HS-27A (cell line): ENCODE results near the gene JMJD1C.
"Not testable (repeated sequence)": the region's sequence is repeated elsewhere in the genome, so short reads cannot be mapped to it uniquely, and the experiment has no call there.

ENCODE experiments used
- DNase-seq: peaks from one replicate; pipeline ENCODE4 v3.0.0-alpha.2; 2012; ENCODE audit warnings: low read depth, missing footprints

Gene JMJD1C

DNA sequence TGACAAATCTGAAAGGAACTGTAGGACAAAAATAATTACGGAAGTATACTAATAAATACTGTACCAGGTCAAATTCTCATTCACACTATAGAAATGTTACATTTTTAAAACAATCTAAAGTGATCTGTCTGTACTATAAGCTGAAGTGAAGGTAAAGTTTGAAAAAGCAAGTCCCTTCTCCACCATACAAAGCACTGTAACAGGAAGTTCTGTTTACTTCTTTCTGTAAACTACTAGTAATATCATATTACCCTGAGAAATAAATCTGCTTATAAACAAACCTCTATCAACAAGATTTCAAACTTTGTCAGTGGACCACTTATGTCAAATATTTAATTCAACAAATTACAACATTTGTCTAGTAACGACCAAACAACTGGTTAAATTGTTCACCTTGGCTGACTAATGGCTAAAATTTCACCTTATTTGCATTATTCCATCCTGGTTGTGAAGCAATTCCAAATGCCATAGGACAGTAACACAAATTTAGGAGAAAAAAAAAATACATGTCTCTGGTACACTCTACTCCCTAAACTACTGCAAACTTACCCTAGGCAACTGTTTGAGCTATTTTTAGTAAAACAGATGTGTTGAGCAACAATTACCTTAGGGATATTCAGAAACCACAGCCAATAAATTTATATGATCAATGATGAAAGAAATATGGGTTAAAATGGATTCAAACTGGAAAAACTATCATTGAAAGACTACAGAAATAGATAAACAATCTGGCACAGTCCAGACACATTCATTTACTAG is 206.7 kb downstream of the JMJD1C start:
- no peak for DNase-seq

DNA sequence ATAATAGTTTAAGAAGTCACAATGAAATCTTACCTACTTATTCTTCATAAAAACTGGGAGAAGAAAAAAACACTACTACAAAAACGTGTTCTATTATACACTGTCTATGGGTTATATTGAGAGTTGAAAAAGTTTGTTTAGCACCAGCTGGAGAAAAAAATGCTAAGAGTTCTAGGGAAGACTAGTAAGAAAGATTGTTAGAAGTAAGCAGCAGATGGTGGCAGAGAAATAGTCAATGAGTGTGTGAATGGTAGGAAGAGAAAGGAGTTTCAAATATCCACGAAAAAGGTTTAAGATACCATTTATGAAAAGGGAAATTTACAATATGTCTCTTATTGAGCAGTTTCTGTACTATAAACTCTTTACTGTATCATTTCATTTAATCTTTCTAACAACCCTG is 208.0 kb downstream of the JMJD1C start:
- no peak for DNase-seq

DNA sequence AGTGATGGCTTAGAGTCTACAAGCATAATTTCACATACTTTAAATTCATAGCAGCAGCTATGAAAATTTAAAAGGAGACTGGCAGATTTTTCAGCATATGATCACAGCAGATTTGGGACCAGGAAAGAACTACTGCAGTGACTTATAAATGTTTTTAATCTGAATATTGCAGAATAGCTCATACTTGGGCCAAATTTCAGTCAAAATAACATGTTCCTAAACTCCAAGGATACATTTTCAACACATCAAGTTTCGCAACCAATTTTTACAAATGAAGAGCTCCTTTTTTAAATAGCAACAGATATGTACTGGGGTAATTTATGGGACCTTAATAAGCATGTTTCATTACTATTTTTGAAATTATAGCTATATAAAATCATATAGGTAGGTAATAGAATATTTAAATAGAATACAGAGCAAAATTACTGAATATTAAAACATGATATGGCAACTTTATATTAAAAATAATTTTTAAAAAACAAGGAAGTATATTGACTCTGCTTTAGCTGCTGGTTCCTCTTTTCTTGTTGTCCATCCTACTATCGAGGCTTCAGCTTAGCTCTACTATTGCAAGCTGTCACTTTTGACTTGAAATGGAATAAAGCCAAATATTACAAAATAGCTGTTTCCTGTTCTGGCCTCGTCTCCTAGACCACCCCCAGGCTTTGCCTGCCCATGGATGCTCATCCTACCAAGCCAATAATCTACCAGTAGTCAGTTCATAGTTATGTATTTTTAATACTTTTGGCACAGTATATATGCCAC is 209.6 kb downstream of the JMJD1C start:
- no peak for DNase-seq

DNA sequence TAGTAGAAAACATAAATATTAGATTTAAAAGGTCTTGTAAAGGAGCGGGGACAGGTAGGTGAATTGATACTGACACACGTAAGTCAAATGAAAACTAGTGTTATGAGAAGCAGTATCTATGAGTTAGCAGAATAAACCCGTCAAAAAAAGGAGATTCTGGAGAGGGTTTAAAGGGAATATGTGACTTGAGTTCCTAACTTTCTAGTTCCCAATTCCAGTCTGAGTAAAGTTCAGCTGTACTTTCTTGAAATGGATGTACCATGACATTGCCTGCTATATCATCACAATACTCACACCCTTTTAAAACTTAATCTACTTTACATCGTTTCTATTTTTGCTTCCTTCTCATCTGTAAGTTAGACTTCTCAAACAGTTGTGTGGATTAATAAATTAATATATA is 210.5 kb downstream of the JMJD1C start:
- no peak for DNase-seq

DNA sequence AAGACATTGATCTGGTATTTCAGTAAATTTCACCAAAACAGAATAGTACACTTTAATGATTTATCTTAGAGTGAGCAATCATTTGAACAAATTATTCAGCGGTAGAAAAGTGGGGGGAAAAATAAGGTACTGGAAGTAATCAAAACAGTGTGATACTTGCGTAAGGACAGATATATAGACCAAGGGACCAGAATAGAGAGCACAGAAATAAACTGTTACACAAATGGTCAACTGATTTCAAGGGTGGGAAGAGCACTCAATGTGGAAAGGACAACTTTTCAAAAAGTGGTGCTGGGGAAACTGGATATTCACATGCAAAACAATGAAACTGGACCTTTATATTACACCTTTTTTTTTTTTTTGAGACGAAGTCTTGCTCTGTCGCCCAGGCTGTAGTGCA is 212.7 kb downstream of the JMJD1C start:
- no peak for DNase-seq

DNA sequence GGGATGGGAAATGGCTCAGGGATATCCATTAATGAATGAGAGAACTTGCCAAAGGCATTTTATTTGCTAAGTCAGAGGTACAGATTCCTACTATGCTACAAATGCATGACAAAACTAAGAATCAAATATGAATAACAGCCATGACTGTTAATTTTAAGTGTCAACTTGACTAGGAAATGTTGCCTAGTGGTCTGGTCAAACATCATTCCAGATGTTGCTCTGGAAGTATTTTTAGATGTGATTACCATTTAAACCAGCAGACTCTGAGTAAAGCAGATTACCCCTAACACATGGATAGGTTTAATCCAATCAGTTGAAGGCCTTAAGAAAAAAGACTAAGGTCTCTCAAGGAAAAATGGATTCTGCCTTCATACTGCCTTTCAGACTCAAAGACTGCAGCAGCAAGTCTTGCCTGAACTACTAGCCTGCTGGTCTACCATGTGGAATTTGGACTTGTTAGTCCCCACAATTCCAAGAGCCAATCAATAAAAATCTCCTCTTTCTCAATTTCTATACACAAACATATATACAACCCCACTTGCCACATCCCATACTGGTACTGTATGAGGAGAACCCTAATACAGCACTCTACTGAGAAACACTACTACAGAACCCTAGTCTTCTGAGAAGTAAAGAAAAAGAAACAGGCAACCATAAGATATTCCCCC is 213.5 kb downstream of the JMJD1C start:
- DNase-seq, result no peak

DNA sequence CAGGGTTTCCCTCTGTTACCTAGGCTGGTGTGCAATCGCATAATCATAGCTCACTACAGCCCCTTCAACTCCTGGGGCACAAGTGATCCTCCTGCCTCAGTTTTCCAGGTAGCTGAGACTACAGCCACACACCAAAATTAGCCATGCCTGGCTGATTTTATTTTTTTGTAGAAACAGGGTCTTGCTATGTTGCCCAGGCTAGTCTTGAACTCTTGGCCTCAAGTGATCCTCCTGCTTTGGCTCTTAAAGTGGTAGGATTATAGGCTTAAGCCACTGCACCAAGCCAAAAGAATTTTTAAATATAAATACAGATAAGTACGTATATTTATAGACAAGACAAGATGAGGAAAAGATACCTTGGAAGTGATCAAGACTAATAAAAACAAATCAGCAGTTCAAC is 215.7 kb downstream of the JMJD1C start:
- no peak for DNase-seq

DNA sequence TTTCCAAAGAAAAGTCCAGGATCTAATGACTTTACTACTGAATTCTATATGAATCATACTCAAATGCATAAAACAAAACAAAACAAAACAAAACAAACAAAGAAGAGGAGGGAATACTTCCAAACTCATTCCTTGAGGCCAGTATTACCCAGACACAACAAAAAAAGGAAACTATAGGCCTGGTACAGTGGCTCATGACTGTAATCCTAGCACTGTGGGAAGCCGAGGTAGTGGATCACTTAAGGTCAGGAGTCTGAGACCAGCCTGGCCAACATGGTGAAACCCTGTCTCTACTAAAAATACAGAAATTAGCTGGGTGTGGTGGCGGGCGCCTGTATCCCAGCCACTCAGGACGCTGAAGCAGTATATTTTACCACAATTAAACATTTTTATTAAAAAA is 218.0 kb downstream of the JMJD1C start:
- no peak for DNase-seq

DNA sequence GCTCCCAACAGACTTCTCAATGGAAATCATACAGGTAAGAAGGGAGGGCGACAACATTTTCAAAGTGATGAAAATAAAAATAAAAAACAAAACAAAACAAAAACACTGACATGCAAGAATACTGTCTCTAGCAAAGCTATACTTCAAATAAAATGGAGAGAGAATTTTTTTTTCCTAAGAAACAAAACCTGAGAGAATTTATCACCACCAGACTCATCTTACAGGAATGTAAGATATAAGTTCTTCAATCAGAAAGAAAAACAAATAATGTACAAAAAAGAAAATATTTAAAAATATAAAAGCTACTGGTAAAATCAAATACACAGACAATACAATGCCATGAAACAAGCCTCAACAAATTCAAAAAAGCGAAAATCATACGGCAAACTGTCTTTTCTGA is 219.4 kb downstream of the JMJD1C start:
- DNase-seq, result no peak

DNA sequence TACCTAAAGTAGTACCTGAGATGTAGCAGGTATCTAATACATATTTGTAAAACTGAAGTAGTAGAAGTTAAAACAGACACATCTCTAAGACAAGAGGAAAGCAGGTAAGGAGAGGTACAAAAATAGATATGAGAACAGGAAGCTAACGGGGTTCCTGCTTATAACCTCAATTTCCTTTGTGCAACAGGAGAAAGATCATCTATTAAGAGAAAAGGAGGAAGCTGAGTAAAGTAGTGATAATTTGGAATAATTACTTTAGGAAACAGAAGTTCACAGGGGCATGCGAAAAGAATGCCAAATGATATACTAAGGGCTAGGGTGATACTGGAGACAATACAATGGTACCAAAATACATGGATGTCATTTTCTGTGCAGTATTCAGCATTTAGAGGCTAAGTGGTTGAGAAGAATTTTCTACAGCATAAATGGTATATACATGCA is 223.9 kb downstream of the JMJD1C start:
- no peak for DNase-seq

DNA sequence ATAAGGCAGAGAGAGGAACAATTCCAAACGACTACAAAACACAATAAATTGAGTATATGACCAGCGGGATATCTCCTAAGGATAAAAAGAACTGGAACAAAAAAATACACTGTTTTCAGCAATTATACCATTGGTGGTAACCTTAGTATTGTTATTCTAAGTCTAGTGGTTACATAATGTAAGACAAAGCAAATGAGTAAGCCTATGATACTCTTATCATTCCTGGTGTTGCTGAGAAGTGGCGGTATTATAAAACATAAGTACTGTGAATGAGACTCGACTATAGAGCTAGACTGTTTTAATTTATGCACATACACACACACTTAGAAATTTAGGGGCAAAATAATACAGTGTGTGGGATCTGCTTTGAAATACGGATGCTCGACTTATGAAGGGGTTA is 225.0 kb downstream of the JMJD1C start:
- DNase-seq, result no peak

DNA sequence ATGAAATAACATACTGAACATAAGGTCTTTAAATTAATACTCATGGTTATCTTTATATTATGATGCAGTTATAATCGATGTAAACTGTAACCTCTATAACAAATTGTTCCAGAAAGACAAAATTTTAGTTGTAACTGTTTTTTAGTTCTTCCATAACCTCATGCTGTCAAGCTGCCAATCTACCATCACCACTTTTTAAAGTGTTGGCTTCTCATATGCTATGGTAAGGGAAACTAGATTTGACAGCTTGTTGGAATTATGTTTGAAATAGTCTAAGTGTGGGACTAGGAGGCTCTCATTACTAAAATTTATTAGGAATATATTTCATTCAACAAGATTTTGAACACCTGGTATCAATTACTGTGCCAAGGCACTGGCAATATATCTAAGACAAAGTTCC is 227.3 kb downstream of the JMJD1C start:
- no peak for DNase-seq

DNA sequence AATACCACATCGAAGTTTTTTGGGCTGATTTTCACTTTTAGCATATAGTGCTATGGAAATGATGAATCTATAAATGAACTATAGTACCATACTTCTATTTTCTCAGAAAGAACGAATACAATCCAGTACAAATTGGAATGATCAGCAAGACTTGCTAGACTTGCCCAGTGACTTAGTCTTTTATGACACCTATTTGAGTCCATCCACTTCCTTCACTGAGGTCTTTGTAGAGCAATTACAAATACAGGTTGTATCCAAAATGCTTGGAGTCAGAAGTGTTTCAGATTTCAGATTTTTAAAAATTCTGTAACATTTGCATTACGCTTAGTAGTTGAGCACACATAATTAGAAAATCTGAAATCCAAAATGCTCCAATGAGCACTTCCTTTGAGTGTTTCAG is 228.4 kb downstream of the JMJD1C start:
- DNase-seq, result no peak

DNA sequence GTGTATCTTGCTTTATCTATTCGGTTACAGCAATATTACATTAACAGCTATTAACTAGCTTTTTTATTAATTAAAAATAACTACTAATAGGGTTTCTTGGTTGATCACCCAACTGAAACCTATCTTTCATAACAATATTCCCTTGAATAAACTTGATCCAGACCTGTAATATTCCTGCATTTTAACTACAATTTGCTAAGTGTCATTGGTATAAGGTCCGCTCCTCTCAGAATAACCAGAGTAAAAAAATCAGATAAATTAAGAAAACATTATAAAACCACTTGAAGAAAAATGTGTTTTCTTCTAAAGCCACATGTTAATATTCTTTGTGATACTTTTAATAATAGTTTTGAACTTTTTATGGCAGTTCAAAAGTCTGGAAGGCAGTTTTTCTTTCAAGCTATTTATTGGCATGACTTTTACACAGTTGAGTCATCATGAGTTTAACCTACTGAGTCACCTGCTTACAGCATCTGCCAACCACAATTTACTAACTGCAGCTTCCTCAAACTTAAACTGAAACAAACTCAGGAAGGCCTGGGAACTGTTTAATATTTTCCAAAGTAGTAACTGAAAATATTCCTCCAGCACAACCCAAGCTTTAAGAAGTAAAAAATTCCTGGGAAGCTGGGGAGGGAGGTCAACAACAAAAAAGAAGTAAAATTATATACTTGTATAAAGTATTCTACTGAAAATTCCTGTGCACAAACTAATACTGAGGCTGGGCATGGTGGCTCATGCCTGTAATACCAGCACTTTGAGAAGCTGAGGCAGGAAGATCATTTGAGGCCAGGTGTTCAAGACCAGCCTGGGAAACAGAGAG is 229.5 kb downstream of the JMJD1C start:
- peak; percentile 36 for DNase-seq

DNA sequence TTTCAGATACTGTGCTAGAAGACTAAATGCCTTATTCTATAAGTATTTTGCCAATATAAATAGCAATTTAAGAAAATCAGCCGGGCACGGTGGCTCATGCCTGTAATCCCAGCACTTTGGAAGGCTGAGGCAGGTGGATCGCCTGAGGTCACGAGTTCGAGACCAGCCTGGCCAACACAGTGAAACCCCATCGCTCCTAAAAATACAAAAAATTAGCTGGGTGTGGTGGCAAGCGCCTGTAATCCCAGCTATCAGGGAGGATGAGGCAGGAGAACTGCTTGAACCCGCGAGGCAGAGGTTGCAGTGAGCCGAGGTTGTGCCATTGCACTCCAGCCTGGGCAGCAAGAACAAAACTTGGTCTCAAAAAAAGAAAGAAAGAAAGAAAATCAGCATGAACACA is 230.6 kb downstream of the JMJD1C start:
- not testable (repeated sequence) for DNase-seq

DNA sequence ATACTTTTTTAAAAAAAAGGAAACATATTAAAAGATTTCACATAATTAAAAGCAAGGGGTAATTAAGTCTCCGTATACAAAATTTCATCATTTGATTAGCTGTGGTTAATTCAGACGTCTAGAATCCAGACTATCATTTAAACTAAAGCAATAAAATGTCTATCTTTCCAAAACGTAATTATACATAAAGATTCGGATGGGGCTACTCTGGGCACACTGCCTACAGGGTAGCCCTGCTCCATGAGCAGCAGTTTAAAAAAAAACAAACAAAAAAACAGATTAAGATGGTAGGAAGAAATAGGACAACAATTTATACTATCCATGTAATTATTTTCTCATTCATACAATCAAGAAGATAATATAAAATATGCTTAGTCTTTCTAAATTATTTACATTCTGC is 236.6 kb downstream of the JMJD1C start:
- no peak for DNase-seq

DNA sequence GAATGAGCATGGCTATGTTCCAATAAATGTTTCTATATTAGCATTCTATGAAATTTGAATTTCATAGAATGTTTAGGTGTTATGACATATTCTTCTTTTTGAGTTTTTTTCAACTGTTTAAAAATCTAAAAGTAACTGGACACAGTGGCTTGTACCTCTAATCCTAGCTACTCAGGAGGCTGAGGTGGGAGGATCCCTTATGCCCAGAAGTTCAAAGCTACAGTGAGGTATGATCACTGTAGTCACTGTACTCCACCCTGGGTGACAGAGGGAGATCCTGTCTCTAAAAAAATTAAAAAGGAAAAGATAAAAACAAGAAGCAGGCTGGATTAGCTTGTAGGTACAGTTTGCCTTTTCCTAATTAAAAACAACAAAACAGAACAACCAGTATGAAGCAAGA is 237.5 kb downstream of the JMJD1C start:
- no peak for DNase-seq

DNA sequence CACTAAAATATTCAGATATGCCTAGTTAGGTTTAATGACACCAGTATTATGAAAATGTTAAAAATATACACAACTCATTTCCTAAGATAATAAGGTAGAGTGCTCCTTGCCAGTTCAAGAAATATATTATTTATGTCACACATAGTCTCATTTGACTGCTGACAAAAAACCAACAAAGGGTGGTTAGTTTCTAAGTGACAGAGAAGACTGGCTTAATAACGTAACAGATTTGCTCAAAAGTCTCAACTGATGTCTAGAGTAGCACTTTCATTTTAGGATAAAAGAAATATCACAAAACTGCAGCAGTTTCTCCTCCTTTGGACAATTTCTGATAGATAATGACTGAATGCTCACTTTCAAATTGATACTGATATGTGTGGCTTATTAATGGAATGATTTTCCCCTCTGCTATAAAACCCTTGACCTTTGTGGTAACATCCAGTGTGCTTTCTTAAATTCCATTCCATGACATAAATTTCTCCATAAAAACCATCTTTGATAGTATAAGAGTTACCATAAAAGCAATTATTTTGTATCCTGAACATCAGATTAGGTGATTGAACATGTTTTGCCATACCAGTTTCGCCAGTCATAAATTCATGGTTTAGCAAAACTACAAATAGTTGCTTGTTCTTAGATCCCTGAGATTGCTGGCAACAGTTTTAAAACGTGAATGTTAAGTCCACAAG is 238.4 kb downstream of the JMJD1C start:
- DNase-seq, result no peak

DNA sequence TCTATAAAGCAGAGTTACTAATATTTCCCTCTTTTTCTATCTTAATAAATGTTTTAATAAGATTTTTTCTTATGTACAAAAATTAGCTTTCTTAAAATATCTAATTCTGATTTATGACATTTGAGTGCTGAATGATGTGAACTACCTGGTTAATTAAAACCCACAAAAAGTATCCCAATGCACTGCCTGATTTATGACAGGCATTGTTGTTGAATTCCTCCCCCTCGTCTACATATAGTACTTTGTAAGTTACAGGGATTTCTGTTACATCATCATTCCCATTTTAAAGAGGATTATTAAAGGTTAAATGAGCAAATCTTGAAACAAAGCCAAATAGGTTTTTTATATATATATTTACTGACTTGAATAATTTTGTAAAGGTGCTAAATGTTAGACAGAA is 241.5 kb downstream of the JMJD1C start:
- DNase-seq, result no peak

DNA sequence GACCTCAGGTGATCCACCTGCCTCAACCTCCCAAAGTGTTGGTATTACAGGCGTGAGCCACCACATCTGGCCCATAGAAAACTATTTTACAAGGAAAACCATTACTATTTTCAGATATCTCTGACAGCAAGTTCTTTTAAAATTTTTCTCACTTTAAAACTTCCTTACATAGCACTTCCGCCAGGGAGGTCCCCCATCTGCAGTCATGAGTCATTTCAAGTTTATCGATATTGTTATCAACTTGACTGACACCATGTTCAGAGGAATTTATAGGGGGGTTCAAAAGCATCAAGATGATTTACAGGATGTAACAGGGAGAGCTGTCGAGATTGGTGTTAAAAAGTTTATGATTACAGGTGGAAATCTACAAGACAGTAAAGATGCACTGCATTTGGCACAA is 243.8 kb downstream of the JMJD1C start:
- DNase-seq, result no peak

DNA sequence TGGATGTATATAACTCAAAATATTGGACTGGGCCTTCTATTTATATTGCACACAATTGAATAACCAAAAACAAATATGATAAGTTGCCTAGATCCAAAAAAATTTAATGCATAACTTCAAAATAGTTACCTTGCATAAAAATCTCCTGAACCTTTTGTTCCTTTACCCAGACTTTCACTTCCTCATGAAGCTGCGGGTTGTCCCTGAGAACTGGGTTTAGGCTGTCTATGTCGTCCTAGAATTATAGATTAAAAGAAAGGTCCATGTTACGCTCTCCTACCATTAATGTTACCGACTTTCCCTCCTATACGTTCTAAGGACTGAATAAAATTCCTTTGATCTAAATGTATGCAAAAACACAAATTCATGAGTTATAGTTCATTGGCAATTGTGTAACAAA is 246.0 kb downstream of the JMJD1C start:
- no peak for DNase-seq
